Rectal smooth muscle tissue (tissue), 1 donor: Measurements from ENCODE around the gene ALAD.
"Not testable (repeated sequence)": the region's sequence is repeated elsewhere in the genome, so short reads cannot be mapped to it uniquely, and the experiment has no call there.

Experiments used
- H3K27ac ChIP-seq: one replicate; pipeline ENCODE4 v1.7.0; 2013; ENCODE audit warnings: low read depth, low read length, inconsistent platforms
- H3K27me3 ChIP-seq: one replicate; pipeline ENCODE4 v1.7.0; 2013; ENCODE audit warnings: low read length; ENCODE audit not compliant: control insufficient read depth, insufficient read depth
- H3K36me3 ChIP-seq: one replicate; pipeline ENCODE4 v1.7.0; 2013; ENCODE audit warnings: low read length; ENCODE audit not compliant: control insufficient read depth, insufficient read depth
- H3K4me1 ChIP-seq: one replicate; pipeline ENCODE4 v1.7.0; 2013; ENCODE audit warnings: low read length; ENCODE audit not compliant: control insufficient read depth, insufficient read depth
- H3K4me3 ChIP-seq: one replicate; pipeline ENCODE4 v1.7.0; 2013; ENCODE audit warnings: low read length
- H3K9ac ChIP-seq: one replicate; pipeline ENCODE4 v1.7.0; 2013; ENCODE audit warnings: low read length

The ALAD gene

DNA sequence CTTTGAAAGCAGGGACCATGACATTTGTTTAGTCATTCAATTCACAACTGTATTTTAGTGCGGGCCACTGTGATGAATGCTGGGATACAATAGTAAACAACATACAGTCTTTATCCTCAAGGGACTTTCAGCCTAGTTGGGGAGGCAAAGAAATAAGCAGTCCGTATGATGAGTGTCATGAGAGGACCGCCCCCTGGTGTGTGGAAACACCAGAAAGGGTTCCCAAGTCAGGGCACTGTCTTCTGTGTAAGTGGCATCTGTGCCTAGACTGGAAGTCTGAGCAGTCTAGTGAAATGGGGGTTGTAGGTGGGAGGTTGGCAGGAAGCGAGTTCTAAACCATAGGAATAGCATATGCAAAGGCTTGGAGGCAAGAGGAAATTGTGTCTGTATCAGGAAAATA is 16.3 kb upstream of the ALAD start:
- Histone ChIP-seq H3K27ac (no peak overlapping the region), H3K27me3 (no peaks in the 10 kb centered on the region), H3K36me3 (no peaks in the 10 kb centered on the region), H3K4me3 (no peak overlapping the region), H3K4me1 (no peaks in the 10 kb centered on the region), H3K9ac (no peak overlapping the region)

DNA sequence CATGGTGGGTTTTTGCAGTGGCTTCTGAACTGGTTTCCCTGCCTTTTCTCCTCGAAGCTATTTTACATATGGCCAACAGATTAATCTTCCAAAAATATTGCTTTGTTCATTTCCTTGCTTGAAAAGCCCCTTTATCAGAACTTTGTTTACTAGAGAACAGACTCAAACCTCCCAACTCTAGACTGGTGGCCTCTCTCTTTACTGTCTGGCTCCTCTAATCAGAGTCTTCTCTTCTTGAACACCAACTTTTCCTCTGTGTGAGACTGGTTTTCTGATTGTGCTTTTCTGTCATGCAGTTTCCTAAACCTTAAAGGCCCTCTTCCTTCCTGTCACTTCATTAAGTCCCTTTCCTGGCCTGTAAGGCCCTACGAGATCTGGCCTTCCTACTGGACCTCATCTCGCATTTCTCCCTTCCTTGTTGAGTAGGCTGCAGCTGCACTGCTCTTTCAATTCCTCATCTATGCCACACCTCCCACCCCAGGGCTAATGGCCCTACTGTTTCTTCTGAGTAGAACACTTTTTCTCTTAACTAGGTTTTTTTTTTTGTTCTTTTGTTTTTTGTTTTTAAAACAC is 15.2 kb upstream of the ALAD start:
- Histone ChIP-seq H3K27me3 (no peaks in the 10 kb centered on the region), H3K4me1 (no peaks in the 10 kb centered on the region), H3K36me3 (no peaks in the 10 kb centered on the region), H3K9ac (no peak overlapping the region), H3K27ac (no peak overlapping the region), H3K4me3 (no peak overlapping the region)

DNA sequence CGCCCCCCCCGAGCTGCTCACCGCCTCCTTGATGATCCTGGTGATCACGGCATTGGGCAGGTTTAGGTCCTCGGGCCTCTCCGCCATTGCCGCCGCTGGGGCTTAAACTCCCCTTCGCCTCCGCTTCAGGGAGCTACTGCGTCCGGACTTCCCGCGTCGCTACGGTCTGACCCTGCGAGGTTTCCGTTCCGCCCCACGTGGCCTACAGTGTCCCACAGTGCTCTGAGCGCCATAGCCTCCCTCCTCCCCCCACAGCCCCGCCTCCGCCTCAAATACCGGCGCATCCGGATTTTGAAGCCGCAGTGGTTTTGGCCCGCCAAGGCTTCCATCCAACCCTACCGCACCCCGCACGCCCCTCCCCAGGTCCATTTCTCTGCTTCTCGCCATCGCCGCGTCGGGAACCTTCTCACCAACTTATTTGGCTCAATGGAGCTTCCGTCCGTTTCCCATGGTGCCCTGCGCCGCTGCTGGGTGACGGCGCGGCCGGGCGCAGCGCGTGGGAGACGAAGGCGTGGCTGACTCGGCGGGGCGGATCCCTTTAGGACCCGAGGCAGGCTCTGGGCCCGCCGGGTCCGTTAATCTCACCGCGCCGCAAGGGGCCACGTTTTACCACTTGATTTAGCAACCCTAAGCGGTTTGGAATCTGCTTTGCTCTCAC is 9.3 kb upstream of the ALAD start, which contains the start of the genes C9orf43 and POLE3:
C9orf43 (plus strand) TSS at position 541 of the 658 bp plus-strand sequence. CDS start 2,747 bp downstream, outside the sequence.
POLE3 (minus strand) TSS at position 469 of the 658 bp plus-strand sequence; CDS start at position 87, 382 bp downstream.
- peak within 1 kb of the TSS; percentile 95 for H3K9ac ChIP-seq

DNA sequence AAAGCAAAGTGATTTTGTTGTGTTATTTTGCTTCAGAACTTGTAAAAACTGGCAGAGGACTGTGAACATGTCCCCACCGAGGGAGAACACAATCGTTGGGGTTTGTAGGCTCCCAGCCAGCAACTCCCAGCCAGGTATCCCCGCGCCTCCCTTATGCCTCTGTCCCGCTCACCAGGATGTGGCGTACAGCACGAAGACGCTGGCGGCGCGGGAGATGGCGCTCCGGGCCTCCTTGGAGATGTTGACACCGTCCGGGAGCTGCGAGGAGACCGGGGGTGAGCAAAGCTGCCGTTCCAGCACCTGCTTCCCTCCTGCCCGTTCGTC is 8.8 kb upstream of the ALAD start:
- H3K27ac ChIP-seq: peak overlapping the region; percentile 99
- peak overlapping the region; percentile 93 for H3K4me3 ChIP-seq
- no peaks in the 10 kb centered on the region for H3K27me3 ChIP-seq
- peaks cover 5% of the 10 kb centered on the region for H3K4me1 ChIP-seq
- H3K36me3 ChIP-seq: peaks cover 6% of the 10 kb centered on the region
- peak overlapping the region; percentile 78 for H3K9ac ChIP-seq

More for the DNA sequence above, 9.3 kb upstream of the ALAD start, which contains the start of the genes C9orf43 and POLE3:
- Histone ChIP-seq H3K36me3 (peaks cover 6% of the 10 kb centered on the region), H3K4me3 (peak within 1 kb of the TSS; percentile 93), H3K27ac (peak within 1 kb of the TSS; percentile 99), H3K27me3 (no peaks in the 10 kb centered on the region), H3K4me1 (peaks cover 5% of the 10 kb centered on the region)

DNA sequence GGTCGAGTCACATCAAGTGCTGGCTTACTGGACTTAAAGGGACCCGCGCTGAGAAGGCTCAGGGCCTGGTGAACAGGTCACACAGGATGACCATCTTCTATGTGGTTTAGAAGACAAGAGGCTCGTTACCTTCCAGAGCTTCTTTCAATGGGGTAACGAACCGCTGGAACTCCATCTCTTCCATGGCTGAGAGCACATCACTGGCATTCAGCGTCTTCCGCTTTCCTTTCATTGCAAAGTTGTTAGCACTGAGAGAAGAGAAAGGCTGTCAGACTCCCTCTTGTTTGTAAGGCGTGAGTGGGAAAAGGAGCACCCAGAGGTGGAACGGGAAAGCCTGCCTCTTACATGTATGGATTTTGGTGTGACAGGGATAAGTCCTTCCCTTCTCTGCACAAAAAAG is 8.4 kb upstream of the ALAD start:
- peaks cover 5% of the 10 kb centered on the region for H3K4me1 ChIP-seq
- peaks cover 6% of the 10 kb centered on the region for H3K36me3 ChIP-seq
- peak overlapping the region; percentile 78 for H3K9ac ChIP-seq
- H3K4me3 ChIP-seq: peak overlapping the region; percentile 93
- H3K27ac ChIP-seq: peak overlapping the region; percentile 99
- no peaks in the 10 kb centered on the region for H3K27me3 ChIP-seq

DNA sequence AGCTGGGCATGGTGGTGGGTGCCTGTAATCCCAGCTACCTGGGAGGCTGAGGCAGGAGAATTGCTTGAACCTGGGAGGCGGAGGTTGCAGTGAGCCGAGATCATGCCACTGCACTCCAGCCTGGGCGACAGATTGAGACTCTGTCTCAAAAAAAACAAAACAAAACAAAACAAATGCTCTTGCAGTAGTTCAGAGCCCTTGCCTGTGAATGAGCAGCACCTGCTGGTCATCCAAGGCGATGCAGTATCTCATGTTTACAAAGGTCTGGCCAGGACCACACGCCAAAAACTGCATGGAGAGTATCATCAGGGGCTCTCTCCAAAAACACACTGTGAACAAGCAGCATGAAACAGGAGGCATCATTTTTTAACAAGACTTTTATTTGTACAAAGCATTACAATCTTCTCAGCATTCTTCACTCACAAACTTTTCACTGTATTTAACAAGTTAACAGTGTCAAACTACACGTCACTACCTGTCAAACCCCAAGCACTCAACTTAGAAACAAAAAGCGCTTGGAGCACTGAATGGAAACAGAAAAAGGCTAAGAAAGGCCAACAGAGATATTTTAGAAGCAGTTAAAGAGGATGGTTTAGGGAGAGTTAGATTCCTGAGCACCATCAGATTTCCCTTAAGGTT is 5.9 kb upstream of the ALAD start:
- H3K27me3 ChIP-seq, H3K36me3 ChIP-seq, H3K4me3 ChIP-seq, H3K27ac ChIP-seq, H3K9ac ChIP-seq, H3K4me1 ChIP-seq: not testable (repeated sequence)

DNA sequence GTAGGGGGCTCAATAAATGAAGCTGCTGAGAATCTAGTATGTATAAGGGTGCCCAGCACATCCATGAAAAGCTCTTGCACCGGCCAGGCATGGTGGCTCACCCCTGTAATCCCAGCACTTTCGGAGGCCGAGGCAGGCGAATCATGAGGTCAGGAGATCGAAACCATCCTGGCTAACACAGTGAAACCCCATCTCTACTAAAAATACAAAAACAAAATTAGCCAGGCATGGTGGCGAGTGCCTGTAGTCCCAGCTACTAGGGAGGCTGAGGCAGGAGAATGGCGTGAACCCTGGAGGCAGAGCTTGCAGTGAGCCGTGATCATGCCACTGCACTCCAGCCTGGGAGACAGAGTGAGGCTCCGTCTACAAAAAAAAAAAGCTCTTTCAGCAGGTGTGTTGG is 5.3 kb upstream of the ALAD start:
- not testable (repeated sequence) for H3K27ac ChIP-seq, H3K9ac ChIP-seq, H3K27me3 ChIP-seq

DNA sequence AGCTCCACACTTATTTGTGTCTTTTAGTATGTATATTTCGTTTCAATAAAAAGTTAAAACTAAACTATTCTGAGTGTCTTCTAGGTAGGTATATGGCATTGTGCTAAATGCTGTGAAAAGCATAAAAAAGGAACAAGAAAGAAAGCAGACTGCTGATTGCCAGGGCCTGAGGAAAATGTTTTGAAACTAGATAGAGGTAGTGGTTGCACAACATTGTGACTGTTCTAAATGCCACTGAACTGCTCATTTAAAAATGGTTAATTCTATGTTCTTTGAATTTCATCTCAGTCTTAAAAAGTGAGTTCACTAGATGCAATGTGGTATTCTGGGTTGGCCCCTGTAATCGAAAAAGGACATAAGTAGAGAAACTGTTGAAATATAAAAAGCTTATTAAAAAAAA is 2.6 kb upstream of the ALAD start:
- Histone ChIP-seq H3K9ac (no peak overlapping the region), H3K4me1 (peaks cover 5% of the 10 kb centered on the region), H3K27me3 (no peaks in the 10 kb centered on the region), H3K27ac (no peak overlapping the region), H3K4me3 (no peak overlapping the region), H3K36me3 (peaks cover 5% of the 10 kb centered on the region)

More for the DNA sequence above, 5.3 kb upstream of the ALAD start:
- not testable (repeated sequence) for H3K4me1 ChIP-seq, H3K36me3 ChIP-seq, H3K4me3 ChIP-seq

DNA sequence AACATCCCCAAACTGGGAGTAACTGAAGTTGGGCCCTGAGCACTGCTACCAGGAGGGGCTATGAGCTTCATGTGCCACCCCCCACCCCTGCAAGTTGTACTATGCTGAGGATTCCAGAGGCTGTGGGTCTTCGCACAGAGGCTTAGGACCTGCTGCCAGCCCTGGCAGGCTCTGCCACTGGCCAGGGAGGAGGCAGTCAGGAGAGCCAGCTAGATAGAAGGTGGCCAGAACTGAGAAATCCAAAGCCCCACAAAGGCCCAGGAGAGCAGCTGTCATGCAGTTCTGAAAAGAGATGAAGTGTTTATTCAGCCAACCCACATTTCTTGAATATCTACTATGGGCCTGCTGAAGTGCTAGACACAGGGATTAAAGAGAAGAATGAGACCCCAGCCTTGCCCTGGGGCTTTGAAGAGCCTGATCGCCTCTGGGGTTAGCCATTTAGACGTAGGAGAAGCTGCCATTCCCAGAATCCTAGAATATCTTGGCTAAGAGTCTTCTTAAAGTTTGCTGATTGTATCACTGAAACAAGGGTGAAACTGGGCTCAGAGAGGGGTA is 1.4 kb downstream of the ALAD start:
- Histone ChIP-seq H3K27me3 (no peaks in the 10 kb centered on the region), H3K4me1 (peaks cover 5% of the 10 kb centered on the region), H3K9ac (no peak overlapping the region), H3K36me3 (no peaks in the 10 kb centered on the region), H3K4me3 (peak overlapping the region; percentile 92), H3K27ac (no peak overlapping the region)

DNA sequence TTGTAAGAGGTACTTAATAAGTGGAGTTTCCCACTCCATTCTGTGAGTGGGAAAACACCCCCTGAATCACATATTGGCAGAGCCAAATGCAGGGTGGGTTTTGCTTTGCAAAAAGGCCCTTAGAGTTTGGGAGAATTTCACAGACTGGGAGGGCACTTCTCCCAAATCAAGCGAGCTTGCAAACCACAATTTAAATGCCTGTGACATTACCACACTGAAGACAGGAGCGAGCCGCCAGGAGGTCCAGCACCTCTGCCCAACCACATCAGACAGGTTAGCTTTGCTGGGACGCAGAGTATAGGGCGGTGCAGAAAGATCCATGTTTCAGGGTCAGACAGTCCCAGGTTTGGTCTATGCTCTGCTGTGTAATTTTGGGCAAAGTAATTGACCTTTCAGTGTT is 2.3 kb downstream of the ALAD start:
- Histone ChIP-seq H3K4me3 (no peak overlapping the region), H3K36me3 (no peaks in the 10 kb centered on the region), H3K27me3 (no peaks in the 10 kb centered on the region), H3K4me1 (peaks cover 5% of the 10 kb centered on the region), H3K9ac (no peak overlapping the region), H3K27ac (no peak overlapping the region)

DNA sequence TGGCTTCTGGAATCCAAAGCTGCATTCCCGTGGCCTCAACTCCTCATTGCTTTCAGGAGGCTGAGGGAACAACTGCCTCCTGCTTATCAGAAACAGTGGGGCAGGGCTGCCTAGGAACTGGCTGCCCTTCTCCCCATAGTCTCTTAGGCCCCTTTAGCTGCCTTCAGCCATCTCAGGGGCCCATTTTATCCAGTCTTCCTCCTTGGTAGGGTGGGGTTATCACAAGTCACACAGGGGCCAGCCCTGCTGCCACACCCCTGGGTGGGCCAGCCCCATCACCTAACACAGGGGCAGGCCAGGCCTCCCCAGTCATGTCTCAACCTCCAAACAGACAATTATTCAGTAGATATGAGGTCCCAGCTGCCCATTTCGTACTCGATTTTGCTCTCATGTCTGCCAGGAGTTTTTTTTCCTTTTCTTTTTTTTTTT is 3.9 kb downstream of the ALAD start:
- Histone ChIP-seq H3K4me3 (no peak overlapping the region), H3K27me3 (no peaks in the 10 kb centered on the region), H3K9ac (no peak overlapping the region), H3K27ac (no peak overlapping the region), H3K36me3 (peaks cover 5% of the 10 kb centered on the region), H3K4me1 (peaks cover 5% of the 10 kb centered on the region)

DNA sequence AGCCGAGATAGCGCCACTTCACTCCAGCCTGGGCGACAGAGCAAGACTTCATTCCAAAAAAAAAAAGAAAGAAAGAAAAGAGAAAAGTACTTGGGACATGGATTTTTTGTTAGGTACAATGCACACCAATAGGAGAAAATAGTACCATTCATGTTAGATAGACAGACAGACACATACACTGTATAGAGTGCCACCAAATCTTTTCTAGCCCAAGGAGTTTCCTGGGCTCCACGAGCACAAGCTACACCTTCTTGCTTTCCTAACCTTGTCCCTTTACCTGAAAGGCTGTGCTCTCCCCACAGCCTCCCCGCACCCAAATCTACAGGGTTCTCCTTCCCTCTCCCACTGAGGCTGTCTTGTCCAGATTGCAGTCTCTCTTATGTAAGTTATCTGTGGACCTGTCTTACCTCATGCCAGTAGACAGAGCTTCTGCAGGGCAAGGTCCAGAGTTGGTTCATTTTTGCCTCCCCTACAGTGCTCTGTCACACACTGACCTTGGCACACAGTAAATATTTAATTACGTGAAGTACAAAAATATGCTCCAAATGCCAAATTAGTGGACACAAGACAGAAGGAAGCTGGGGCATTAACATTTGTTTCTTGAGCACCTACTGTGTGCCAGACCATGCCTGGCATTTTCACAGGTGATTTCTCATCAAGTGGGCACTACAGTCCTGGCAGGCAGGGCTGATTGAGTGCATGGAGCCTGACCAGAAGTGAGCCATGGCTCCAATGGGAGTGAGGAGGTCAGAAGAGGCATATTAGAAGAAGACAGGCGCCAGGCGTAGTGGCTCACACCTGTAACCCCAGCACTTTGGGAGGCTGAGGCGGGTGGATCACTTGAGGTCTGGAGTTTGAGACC is 5.9 kb downstream of the ALAD start:
- no peaks in the 10 kb centered on the region for H3K27me3 ChIP-seq
- no peak overlapping the region for H3K4me3 ChIP-seq
- no peak overlapping the region for H3K9ac ChIP-seq
- H3K36me3 ChIP-seq: peaks cover 23% of the 10 kb centered on the region
- no peak overlapping the region for H3K27ac ChIP-seq
- H3K4me1 ChIP-seq: peaks cover 3% of the 10 kb centered on the region
